Thyroid gland (tissue), 4 donors: ENCODE data around the gene PPP1R13B. TPM values are rescaled to one million over a fixed set of nuclear protein-coding genes. Genes with fewer than 3 reads are reported as not detected.

Experiments used
- DNase-seq, 2 donors: peaks; one replicate each; pipeline ENCODE4 v3.0.0-alpha.2; 2019
- H3K27ac ChIP-seq, 3 donors: fragments of 200-600 bp; sonication (generic); 1 replicate in 2 of 3; 2 replicates in 1 of 3; pipeline ENCODE4 v1.5.1; 2016 to 2019; ENCODE audit warnings: mild to moderate bottlenecking in 1 of 3, moderate library complexity in 1 of 3
- H3K27me3 ChIP-seq: fragments of 200-600 bp; sonication (generic); one replicate; pipeline ENCODE4 v1.5.1; 2019
- H3K36me3 ChIP-seq, 2 donors: fragments of 200-600 bp; sonication (generic); one replicate each; pipeline ENCODE4 v1.5.1; 2016 to 2019
- H3K4me1 ChIP-seq, 2 donors: fragments of 200-600 bp; sonication (generic); one replicate each; pipeline ENCODE4 v1.5.1; 2017 to 2019
- H3K4me3 ChIP-seq, 3 donors: fragments of 200-600 bp; sonication (generic); replicated peaks in 1 of 3; 1 replicate in 2 of 3; 2 replicates in 1 of 3; pipeline ENCODE4 v1.5.1; 2016; ENCODE audit warnings: mild to moderate bottlenecking in 1 of 3
- H3K9me3 ChIP-seq: fragments of 200-600 bp; sonication (generic); one replicate; pipeline ENCODE4 v1.5.1; 2017
- POLR2A ChIP-seq, 2 donors: fragments of 450-650 bp; IDR thresholded peaks; one replicate each; pipeline ENCODE4 v1.6.1; 2017; ENCODE audit warnings: antibody characterized with exemption in 2 of 2, mild to moderate bottlenecking in 2 of 2, moderate library complexity in 1 of 2
- WGBS, 2 donors: methylation state at CpG; one replicate each; pipeline ENCODE4 v1.1.5; 2017; 5-methylcytosine and 5-hydroxymethylcytosine counted together
- intact Hi-C: fragments of 100-400 bp; cut with DNase I; formaldehyde crosslinking; loops from one replicate; pipeline ENCODE4 v1.15.1; 2023
- total RNA-seq, 4 donors: library from RNA; depleted of rRNA; stranded (reverse); fragments of >200 nt; gene quantifications; one replicate each; pipeline ENCODE4 v1.2.3, GENCODE V29; 2016
- TF ChIP-seq, protein P1 (sequence below), 6 experiments: fragments of 200-600 bp in 3 of 6; fragments of 450-650 bp in 3 of 6; sonication (generic) in 3 of 6; IDR thresholded peaks; one replicate each; pipeline ENCODE4 v1.5.1; 2016 to 2019; ENCODE audit warnings: antibody characterized with exemption in 6 of 6, mild to moderate bottlenecking in 2 of 6, inconsistent platforms in 1 of 6, moderate library complexity in 1 of 6

The PPP1R13B gene
- total RNA-seq, 4 donors from 2014 or later, result 77.0 to 131 (median 81.8) TPM

DNA sequence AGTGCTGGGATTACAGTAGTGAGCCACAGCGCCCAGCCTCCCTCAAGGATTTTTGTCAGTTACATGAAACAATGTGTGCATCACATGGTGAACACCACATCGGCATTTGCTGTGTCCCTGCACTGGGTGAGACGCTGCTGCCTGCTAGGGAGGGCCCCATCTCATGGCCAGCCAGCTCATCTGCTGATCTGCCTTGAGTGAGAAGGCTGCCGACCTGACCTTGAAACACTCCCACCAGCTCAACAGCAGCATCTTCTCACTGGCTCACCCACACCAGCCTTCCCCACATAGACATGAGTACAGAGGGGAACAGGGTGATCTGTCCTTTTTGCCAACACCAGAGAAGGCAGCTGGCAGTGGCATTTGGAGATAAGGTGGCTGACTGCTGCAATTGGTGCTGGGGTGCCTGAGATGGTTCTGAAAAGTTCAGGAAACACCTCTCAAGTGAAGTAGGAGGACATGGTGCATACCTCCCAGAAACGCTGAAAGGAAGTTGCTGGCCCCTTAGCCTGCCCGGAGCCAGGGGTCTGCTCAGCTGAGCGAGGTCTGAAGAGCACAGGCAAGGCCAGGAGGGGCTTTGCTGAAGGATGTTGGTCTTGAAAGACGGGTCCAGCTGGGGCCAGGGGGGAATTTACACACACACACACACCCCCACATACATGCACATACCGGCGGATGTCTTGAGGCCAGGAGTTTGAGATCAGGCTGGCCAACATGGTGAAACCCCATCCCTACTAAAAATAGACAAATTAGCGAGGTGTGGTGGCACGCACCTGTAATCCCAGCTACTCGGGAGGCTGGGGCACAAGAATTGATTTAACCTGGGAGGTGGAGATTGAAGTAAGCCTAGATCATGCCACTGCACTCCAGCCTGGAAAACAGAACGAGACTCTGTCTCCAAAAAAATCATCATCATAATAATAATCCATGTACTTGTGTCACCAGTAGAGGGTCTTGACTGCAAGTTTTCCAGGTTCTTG is 14.3 kb upstream of the PPP1R13B start:
- DNase-seq, result no peak
- WGBS, 2 donors, result 78 to 81% methylated on average over 10 to 14 of the region's 14 CpGs
- no peak overlapping the region for H3K4me3 ChIP-seq
- no peak for TF ChIP-seq POLR2A (IDR thresholded peaks at IDR 0.05)
- TF ChIP-seq, protein P1, sequence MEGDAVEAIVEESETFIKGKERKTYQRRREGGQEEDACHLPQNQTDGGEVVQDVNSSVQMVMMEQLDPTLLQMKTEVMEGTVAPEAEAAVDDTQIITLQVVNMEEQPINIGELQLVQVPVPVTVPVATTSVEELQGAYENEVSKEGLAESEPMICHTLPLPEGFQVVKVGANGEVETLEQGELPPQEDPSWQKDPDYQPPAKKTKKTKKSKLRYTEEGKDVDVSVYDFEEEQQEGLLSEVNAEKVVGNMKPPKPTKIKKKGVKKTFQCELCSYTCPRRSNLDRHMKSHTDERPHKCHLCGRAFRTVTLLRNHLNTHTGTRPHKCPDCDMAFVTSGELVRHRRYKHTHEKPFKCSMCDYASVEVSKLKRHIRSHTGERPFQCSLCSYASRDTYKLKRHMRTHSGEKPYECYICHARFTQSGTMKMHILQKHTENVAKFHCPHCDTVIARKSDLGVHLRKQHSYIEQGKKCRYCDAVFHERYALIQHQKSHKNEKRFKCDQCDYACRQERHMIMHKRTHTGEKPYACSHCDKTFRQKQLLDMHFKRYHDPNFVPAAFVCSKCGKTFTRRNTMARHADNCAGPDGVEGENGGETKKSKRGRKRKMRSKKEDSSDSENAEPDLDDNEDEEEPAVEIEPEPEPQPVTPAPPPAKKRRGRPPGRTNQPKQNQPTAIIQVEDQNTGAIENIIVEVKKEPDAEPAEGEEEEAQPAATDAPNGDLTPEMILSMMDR (IDR thresholded peaks at IDR 0.05), result no peak
- H3K36me3 ChIP-seq, result no peaks in the 10 kb centered on the region
- peaks cover 0 to 16% of the 10 kb centered on the region in 2 donors for H3K4me1 ChIP-seq
- H3K27ac ChIP-seq, result no peak overlapping the region
- no peaks in the 10 kb centered on the region for H3K9me3 ChIP-seq
- intact Hi-C loops, result no loop called here
- no peaks in the 10 kb centered on the region for H3K27me3 ChIP-seq

DNA sequence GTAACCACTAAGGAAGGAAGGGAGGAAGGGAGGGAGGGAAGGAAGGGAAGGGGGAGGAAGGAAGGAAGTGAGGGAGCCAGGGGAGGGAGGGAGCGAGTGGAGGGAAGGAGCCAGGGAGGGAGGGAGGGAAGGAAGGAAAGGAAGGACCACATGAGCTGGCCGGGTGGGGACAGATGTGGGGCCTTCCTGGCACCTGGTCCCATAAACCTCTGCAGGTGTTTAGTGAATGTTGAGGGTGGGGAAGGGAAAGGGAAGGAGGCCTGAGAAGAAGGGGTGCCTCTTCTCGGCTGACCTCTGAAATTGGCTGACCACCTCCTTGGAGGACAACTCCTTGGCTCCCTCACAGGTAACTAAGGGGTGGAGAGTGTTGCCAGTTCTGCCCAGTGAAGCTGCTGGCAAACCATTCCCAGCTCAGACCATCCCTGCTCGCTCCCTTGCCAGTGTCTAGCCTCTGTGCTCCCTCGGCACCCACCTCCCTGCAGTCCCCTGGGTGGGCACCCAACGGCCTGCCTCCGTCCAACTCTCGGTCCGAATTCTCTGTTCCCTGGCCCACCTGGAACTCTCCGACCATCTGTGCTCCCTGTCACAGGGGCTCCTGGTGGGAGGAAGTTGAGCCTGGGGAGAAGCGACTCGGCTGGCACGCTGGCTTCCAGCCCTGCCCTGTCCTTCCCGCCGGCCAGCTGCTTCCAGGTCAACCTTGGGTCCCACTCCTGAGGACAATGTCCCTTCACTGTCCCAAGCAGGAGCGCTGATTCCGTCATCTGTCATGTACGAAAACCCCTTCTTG is 12.2 kb upstream of the PPP1R13B start:
- 74 to 76% methylated on average over 17 to 18 of the region's 18 CpGs for WGBS, 2 donors
- intact Hi-C loops, result no loop called here
- peaks cover 18 to 37% of the 10 kb centered on the region in 2 donors for H3K4me1 ChIP-seq
- TF ChIP-seq, protein P1 (IDR thresholded peaks at IDR 0.05), result no peak
- TF ChIP-seq POLR2A (IDR thresholded peaks at IDR 0.05), result no peak
- no peak overlapping the region for H3K4me3 ChIP-seq
- H3K27me3 ChIP-seq, result no peaks in the 10 kb centered on the region
- no peak for DNase-seq
- H3K9me3 ChIP-seq, result no peaks in the 10 kb centered on the region
- H3K27ac ChIP-seq, result no peak overlapping the region
- no peaks in the 10 kb centered on the region for H3K36me3 ChIP-seq

- no peak for DNase-seq
- WGBS, 2 donors, result 59 to 81% methylated on average over 7 to 10 of the region's 13 CpGs
- H3K27ac ChIP-seq, result no peak overlapping the region
- no peaks in the 10 kb centered on the region for H3K36me3 ChIP-seq
- intact Hi-C loops, result no loop called here
- no peak for TF ChIP-seq POLR2A (IDR thresholded peaks at IDR 0.05)
- TF ChIP-seq, protein P1 (IDR thresholded peaks at IDR 0.05), result no peak
- H3K27me3 ChIP-seq, result no peaks in the 10 kb centered on the region
- no peaks in the 10 kb centered on the region for H3K9me3 ChIP-seq
- H3K4me3 ChIP-seq, result no peak overlapping the region
- peaks cover 27 to 47% of the 10 kb centered on the region in 2 donors for H3K4me1 ChIP-seq
These were observed 10.8 kb upstream of the PPP1R13B start for GRCh38 chr14:103858063-103858781.

DNA sequence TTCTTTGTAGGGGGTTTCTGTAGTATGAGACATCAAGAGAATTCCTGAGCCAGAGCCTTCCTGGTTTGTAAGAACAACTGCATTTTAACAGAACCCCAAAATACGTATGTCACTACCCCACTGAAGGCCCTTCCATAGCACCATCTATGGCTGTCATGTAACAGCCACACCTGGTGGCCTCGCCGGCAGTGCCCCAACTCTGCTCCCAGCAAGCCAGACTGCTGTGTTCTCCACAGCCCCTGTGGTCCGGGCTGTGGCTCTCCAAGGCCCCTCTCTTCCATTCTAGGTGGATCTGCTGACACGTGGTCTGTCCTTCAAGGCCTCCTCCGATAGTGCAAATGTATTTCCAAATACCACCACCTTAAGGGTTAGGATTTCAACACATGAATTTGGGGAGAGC is 9.9 kb upstream of the PPP1R13B start:
- no peaks in the 10 kb centered on the region for H3K27me3 ChIP-seq
- H3K4me1 ChIP-seq, result peaks cover 27 to 47% of the 10 kb centered on the region in 2 donors
- no peaks in the 10 kb centered on the region for H3K9me3 ChIP-seq
- intact Hi-C loops, result no loop called here
- DNase-seq, result no peak
- no peaks in the 10 kb centered on the region for H3K36me3 ChIP-seq
- 89 to 100% methylated on average over 3 to 6 of the region's 6 CpGs for WGBS, 2 donors
- H3K27ac ChIP-seq, result peak overlapping the region in 2 of 3 donors; percentile 90 to 91
- TF ChIP-seq, protein P1 (IDR thresholded peaks at IDR 0.05), result no peak
- no peak for TF ChIP-seq POLR2A (IDR thresholded peaks at IDR 0.05)
- H3K4me3 ChIP-seq, result no peak overlapping the region
